Kidney capillary endothelial cell (primary cell): ENCODE results near the gene CDK18.
A peak's percentile ranks its signal among the peaks of the same experiment; 100 is the strongest.

Experiments used
- DNase-seq: peaks from one replicate; pipeline ENCODE4 v3.0.0-alpha.2; 2018; ENCODE audit warnings: low spot score

Gene CDK18

GRCh38 chr1:205523891-205524793 lies 19.7 kb downstream of the CDK18 start:
- peak; percentile 76 for DNase-seq

DNA sequence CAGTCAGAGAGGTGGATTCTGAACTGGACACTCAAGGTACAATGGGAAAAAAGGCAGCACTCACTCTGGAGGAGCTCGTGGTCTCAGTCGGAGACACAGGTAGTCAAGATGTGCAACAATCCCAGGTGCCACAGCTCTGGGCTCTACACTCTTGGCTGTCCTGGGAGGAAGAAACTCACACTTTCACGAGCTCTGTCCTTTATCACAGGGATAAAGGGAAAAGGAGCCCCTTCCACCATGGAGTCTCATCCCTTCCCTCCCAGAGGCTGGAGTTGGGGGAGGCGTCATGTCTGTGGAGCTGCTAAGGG lies 20.3 kb downstream of the CDK18 start:
- no peak for DNase-seq

GRCh38 chr1:205525495-205526285 lies 21.2 kb downstream of the CDK18 start:
- DNase-seq: peak; percentile 47

DNA sequence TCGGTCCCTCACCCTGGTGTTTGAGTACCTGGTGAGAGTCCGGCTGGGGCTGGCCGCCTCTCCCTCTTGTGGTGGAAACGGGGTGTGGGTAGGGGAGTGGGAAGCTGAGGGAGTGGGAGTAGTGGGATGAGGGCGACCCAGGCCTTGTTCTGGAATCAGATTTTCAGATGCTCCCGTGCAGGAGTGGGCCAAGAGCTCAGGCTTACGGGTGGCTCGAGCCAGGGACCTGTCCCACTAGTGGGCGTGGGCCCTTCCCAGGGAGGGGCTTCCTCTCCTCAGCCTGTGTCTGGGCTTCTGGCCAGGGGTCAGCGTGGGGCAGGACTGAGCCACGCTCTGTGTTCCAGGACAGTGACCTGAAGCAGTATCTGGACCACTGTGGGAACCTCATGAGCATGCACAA lies 22.0 kb downstream of the CDK18 start:
- DNase-seq: no peak

DNA sequence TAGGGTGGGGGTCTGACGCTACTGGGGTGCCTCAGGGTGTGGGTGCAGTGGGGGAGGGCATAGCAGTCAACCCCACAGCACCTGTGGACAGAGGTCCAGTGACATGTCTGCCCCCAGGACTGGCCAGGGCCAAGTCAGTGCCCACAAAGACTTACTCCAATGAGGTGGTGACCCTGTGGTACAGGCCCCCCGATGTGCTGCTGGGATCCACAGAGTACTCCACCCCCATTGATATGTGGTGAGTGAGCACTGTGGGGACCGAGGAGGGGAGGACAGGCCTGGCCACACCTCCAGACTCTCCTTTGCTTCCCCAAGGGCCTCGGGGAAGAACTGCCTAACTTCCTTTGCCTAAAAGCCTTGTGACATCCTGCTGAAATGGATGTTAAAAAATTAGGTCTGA lies 23.5 kb downstream of the CDK18 start:
- DNase-seq: no peak

DNA sequence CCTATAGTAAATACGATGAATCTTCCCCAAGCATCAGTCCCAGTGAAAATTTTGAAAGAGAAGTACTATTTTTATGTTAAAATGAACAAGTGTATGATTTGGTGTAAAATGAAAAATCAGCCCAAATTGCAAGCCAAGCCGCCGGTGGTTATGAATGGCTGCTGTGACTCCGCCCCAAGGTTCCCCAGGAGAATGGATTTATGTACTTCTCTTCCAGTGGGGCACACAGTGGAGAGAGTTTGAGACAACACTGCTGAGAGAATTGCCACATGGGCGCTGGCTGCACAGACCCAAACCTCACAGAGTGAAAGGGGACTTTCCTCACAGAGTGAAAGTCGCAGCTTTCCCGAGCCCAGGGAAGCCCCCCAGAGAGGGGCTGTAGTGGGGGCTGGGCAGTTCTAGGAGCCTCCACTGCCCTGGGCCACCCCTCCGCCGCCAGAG lies 24.0 kb downstream of the CDK18 start:
- no peak for DNase-seq

GRCh38 chr1:205528887-205529825 lies 24.7 kb downstream of the CDK18 start:
- DNase-seq: peak; percentile 72

DNA sequence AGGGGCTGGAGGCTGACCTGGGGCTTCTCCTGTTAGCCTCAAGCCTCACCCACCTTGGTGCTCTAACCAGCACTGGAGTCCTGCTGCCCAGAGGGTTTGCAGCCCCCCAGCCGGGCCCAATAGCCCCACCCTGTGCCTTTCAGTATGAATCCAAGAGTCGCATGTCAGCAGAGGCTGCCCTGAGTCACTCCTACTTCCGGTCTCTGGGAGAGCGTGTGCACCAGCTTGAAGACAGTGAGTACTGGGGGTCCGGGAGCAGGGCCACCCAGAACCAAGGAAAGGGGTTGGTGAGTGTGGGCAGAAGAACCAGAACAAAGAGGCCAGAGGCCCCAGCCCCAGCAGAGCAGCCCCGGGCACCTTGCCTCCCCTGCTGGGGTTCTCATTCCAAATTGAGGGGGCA lies 25.6 kb downstream of the CDK18 start:
- DNase-seq: no peak

- no peak for DNase-seq
Observed at GRCh38 chr1:205531191-205532025, 26.9 kb downstream of the CDK18 start.

DNA sequence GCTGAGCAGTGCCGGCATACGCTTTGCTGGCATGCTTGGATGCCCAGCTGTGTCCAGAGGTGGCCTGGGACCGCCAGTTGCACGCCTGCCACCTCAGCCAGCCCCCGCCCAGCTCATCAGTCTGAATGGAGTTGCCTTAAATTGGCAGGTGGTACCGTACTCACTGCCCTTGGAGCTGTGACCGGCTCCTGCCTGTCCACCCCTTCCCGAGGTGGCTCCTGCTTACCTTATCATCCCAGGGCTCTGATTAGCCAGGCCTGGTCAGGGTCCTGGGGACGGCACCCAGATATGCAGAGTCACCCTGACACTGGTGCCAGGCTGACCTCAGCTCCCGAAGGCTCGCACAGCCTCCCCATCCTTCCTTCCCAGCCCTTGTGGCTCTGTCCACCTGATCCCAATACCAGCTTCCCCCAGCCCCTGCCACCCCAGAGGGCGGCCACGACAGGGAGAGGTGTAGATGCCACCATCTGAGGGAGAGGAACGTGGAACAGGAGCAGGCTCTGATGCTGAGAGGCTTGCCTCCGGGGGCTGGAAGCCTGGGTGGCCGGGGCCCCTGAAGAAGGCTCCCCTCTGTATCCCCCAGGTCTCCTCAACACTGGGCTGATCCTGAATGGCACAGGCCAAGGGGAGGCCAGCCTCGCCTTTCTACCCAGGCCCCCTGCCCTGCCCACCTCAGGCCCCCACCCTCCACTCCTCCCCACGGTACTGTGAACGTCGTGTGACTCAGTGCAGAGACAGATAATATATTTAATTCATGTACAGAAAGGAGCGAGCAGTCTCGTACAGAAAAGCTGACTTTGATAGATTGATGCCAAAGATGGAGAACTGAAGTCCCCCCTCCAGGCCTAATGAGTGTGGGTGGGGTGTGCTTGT lies 27.8 kb downstream of the CDK18 start:
- DNase-seq: no peak

- no peak for DNase-seq
Observed at GRCh38 chr1:205532996-205533735, 28.7 kb downstream of the CDK18 start.

DNA sequence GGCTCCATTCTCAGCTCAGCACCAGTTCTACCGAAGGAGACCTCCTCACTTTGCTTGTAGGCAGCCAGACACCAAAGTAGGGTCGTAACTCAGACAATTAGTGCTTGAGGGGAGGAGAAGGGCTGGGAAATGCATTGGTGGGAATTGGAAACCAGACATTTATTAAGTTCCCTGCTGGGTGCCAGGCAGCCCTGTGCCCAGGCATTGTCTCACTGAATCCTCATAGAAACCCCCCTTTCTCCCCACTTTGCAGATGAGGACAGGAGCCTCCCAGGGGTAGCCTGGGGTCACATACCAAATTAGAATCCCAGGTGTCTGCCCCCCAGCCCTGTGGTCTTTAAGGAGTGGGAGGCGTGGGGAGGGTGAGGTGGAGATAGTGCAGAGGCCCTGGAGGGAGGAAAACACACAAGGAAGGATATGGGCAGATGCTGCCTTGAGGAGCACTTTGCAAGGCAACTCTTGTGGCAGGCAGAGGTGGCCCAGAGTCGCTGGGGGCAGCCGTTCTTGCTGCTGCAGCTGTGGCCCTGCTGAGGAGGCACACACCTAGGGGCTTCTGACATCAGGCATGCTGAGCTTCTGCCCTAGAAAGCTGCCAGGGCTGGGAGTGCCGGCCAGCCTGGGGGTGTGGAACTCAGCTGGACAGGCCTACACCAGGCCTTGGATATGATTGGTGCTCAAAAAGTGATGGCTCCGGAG lies 29.4 kb downstream of the CDK18 start:
- no peak for DNase-seq

DNA sequence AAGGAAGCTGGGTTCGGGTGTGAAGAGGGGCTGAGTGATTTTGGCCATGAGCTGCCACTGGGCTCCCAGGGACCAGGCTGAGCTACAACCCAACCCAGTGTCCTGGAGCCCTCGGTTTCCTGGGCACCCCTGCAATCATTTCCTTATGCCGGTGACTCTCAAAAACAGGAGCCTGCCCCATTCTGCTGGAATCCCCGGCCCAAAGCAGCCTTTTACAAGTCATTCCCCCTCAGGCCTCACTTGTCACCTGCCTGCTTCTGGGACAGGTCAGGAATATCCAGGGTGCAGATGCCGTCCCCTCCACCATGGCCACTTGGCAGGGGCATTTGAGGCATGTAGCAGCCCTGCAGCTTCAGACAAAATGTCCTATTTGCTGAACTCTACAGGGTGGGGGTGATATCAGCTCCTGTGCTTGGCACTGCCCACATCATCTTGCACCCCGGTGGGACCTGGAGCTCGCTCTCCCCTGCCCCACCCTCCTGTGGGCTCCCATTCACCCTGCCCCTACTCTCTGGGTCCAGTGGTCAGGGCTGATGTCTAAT lies 30.0 kb downstream of the CDK18 start:
- DNase-seq: no peak

GRCh38 chr1:205535096-205535495 lies 30.6 kb downstream of the CDK18 start:
- DNase-seq: no peak

GRCh38 chr1:205535866-205536758 lies 31.6 kb downstream of the CDK18 start:
- DNase-seq: no peak

DNA sequence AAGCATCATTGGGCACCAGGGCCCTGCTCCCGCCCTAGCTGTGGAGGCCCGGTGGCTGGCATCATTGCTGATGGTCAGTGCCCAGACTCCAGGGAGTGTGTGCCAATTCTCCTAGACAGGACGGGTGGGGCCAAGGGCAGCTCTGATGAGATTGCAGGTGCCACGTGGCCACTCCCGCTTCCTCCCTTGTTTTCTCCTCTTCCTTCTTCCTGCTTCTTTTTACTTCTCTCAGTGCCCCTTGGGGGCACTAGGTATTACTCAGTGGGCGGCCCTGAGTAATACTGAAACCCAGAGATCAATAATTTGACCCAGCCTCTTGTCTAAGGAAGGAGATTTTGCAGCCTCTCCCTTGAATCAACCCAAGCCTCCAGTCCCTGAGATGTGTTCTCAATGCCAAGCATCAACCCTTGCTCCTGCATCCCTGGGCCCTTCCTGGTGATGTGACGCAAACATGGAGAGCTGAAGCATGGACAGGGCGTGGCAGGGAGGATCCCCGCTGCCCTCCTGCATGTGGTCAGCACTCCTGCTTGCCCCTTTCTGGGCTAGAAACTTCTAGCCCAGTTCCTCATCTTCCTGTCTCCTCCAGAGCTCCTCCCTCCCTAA lies 32.4 kb downstream of the CDK18 start:
- no peak for DNase-seq

DNA sequence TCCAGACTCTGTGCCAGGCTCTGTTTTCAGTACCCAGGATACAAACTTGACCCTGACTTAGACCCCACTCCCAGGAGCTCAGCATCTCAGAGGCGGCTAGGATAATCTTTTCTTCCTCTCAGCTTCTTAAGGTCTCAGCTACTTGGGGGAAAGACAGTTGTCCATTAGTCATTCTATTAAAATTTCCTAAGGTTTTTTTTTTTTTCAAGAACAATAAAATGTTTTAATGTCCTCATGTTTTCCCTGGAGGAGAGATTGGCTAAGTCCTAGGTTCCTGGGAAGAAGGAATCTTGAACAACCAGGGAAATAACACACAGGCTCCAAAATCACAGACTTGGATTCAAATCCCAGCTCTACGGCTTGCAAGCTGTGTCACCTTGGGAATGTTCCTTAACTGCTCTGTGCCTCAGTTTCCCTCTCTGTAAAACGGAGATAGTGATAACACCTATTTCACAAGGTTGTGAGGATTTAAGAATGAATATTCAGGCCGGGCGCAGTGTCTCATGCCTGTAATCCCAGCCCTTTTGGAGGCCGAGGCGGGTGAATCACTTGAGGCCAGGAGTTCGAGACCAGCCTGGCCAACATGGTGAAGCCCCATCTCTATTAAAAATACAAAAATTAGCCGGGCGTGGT lies 33.0 kb downstream of the CDK18 start:
- DNase-seq: peak; percentile 40
